Breast epithelium (tissue), 4 donors: ENCODE data around the gene CCR3. TPM values are rescaled to one million over a fixed set of nuclear protein-coding genes. Genes with fewer than 3 reads are reported as not detected.

Experiments
- DNase-seq, 2 donors: peaks; one replicate each; pipeline ENCODE4 v3.0.0-alpha.2; 2019; ENCODE audit warnings: low spot score in 2 of 2
- H3K27ac ChIP-seq, 2 donors: fragments of 200-600 bp; sonication (generic) in 1 of 2; one replicate each; pipeline ENCODE4 v1.5.1; 2016 to 2019; ENCODE audit warnings: mild to moderate bottlenecking in 1 of 2
- H3K27me3 ChIP-seq, 2 donors: fragments of 200-600 bp; sonication (generic) in 1 of 2; one replicate each; pipeline versions ENCODE4 v1.5.1 to v1.6.0; 2017 to 2019; ENCODE audit warnings: control low read depth in 1 of 2, mild to moderate bottlenecking in 1 of 2
- H3K36me3 ChIP-seq: fragments of 200-600 bp; one replicate; pipeline ENCODE4 v1.5.1; 2019
- H3K4me1 ChIP-seq, 2 donors: fragments of 200-600 bp; sonication (generic); one replicate each; pipeline ENCODE4 v1.5.1; 2016 to 2019; ENCODE audit warnings: control low read depth in 1 of 2
- H3K4me3 ChIP-seq, 3 donors: fragments of 200-600 bp; sonication (generic); 1 replicate in 2 of 3; 2 replicates in 1 of 3; pipeline ENCODE4 v1.5.1; 2016 to 2019; ENCODE audit warnings: mild to moderate bottlenecking in 3 of 3, moderate library complexity in 2 of 3
- H3K9me3 ChIP-seq, 2 donors: fragments of 200-600 bp; sonication (generic) in 1 of 2; one replicate each; pipeline ENCODE4 v1.5.1; 2016 to 2019; ENCODE audit warnings: control low read depth in 1 of 2
- POLR2A ChIP-seq: fragments of 450-650 bp; IDR thresholded peaks from one replicate; pipeline ENCODE4 v1.6.1; 2016; ENCODE audit warnings: antibody characterized with exemption, mild to moderate bottlenecking, moderate library complexity
- POLR2AphosphoS5 ChIP-seq, 3 donors: sonication (generic); formaldehyde crosslinking; IDR thresholded peaks; one replicate each; pipeline ENCODE4 v1.6.1; 2017; ENCODE audit warnings: antibody characterized with exemption in 3 of 3
- intact Hi-C: fragments of 100-400 bp; cut with DNase I; formaldehyde crosslinking; loops from one replicate; pipeline ENCODE4 v1.15.1; 2023; ENCODE audit warnings: low total_unique reads
- total RNA-seq, 3 donors: library from RNA; depleted of rRNA; stranded (reverse); fragments of >200 nt; gene quantifications; one replicate each; pipeline ENCODE4 v1.1.0, GENCODE V29; 2016
- TF ChIP-seq, protein P1 (sequence below), 3 donors: fragments of 450-650 bp; IDR thresholded peaks; one replicate each; pipeline ENCODE4 v1.5.1; 2016 to 2017; ENCODE audit warnings: antibody characterized with exemption in 3 of 3, mild to moderate bottlenecking in 3 of 3, moderate library complexity in 3 of 3

CCR3 gene
- total RNA-seq, 3 donors from 2014 or later: not detected

GRCh38 chr3:46284981-46285683, 42.9 kb downstream of the CCR3 start:
- TF ChIP-seq POLR2A (no peak), POLR2AphosphoS5 (IDR thresholded peaks at IDR 0.05) (no peak)
- TF ChIP-seq, protein P1, sequence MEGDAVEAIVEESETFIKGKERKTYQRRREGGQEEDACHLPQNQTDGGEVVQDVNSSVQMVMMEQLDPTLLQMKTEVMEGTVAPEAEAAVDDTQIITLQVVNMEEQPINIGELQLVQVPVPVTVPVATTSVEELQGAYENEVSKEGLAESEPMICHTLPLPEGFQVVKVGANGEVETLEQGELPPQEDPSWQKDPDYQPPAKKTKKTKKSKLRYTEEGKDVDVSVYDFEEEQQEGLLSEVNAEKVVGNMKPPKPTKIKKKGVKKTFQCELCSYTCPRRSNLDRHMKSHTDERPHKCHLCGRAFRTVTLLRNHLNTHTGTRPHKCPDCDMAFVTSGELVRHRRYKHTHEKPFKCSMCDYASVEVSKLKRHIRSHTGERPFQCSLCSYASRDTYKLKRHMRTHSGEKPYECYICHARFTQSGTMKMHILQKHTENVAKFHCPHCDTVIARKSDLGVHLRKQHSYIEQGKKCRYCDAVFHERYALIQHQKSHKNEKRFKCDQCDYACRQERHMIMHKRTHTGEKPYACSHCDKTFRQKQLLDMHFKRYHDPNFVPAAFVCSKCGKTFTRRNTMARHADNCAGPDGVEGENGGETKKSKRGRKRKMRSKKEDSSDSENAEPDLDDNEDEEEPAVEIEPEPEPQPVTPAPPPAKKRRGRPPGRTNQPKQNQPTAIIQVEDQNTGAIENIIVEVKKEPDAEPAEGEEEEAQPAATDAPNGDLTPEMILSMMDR (IDR thresholded peaks at IDR 0.05): no peak
- DNase-seq: no peak
- H3K27me3 ChIP-seq: no peaks in the 10 kb centered on the region
- H3K4me1 ChIP-seq: no peaks in the 10 kb centered on the region
- H3K4me3 ChIP-seq: no peak overlapping the region
- intact Hi-C loops: no loop called here
- no peak overlapping the region for H3K27ac ChIP-seq
- no peaks in the 10 kb centered on the region for H3K36me3 ChIP-seq
- no peaks in the 10 kb centered on the region for H3K9me3 ChIP-seq

DNA sequence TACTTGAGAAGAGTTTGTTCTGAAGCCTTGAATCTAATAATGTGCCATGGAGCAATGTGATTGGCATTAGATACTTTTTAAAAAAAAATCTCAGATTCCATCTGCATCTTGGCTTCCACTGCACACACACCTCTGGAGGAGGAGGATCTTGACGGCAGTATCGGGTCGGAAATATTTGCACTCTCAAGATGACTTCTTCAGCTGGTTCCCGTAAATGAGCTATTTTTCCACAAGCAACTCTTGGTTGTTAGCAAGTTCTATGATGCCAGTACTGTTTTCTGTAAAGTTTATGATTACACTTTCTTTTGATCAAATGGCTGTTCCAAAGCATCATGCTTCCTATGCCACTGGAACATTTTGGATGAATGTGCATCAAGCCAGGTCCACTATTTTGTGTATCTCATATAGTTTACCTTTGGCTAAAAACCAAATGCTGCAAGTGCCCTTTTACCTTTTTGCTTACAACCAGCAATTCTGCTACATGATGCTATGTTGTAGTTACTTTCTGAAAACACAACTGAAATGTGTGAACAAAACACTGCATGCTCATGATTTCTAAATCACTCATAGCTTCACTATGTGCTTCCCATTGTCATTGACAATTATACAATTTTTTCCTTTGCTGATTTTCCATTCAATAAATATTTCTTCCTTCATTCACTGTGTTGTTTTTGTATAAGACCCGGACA, 43.8 kb downstream of the CCR3 start:
- TF ChIP-seq POLR2AphosphoS5 (IDR thresholded peaks at IDR 0.05) (no peak), POLR2A (no peak)
- TF ChIP-seq, protein P1 (IDR thresholded peaks at IDR 0.05): no peak
- no peak overlapping the region for H3K4me3 ChIP-seq
- H3K9me3 ChIP-seq: no peaks in the 10 kb centered on the region
- H3K27ac ChIP-seq: no peak overlapping the region
- H3K4me1 ChIP-seq: no peaks in the 10 kb centered on the region
- no peak for DNase-seq
- intact Hi-C loops: no loop called here
- no peaks in the 10 kb centered on the region for H3K27me3 ChIP-seq
- H3K36me3 ChIP-seq: no peaks in the 10 kb centered on the region

DNA sequence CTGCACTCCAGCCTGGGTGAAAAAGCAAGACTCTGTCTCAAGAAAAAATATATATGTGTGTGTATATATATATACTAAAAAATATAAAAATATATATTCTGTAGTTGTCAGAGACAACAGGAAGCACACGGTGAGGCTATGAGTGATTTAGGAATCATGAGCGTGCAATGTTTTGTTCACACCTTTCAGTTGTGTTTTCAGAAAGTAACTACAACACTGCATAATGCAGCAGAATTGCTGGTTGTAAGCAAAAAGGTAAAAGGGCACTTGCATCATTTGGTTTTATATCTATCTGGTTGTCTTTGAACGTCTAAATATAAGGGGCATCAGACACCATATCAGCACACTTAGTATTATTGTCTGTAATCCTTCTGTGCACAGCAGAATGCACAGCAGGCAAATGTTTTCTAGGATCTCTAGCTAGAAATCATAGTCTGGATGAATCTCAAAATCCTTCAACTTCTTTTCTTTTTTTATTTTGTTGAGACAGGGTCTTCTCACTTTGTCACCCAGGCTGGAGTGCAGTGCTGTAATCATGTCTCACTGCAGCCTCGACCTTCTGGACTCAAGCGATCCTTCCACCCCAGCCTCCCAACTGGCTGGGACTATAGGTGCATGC, 44.8 kb downstream of the CCR3 start:
- TF ChIP-seq, protein P1 (IDR thresholded peaks at IDR 0.05): no peak
- TF ChIP-seq POLR2A: no peak
- no peak for TF ChIP-seq POLR2AphosphoS5 (IDR thresholded peaks at IDR 0.05)
- Histone ChIP-seq H3K9me3 (no peaks in the 10 kb centered on the region), H3K27me3 (no peaks in the 10 kb centered on the region), H3K4me3 (no peak overlapping the region), H3K4me1 (no peaks in the 10 kb centered on the region), H3K27ac (no peak overlapping the region), H3K36me3 (no peaks in the 10 kb centered on the region)
- no peak for DNase-seq
- intact Hi-C loops: no loop called here

DNA sequence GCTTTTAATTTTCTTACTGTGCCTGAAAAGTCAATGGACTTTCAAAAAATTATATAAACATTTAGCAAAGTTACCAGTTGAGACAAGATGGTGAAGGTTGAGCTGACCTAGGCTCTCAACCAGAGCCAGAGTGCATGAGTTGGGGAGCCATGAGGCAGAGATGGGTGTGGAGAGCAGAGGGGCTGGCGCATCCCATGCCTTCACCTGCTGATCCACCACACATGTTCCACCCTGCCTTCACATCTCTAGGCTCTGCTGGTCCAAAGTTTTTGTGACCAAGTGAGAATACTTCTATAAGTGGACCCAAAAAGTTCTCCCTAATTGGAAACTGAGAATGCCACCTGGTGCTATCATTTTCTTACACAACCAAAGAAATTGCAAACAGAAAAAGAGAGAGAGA, 47.3 kb downstream of the CCR3 start:
- Histone ChIP-seq H3K4me1 (no peaks in the 10 kb centered on the region), H3K4me3 (no peak overlapping the region), H3K36me3 (no peaks in the 10 kb centered on the region), H3K9me3 (no peaks in the 10 kb centered on the region), H3K27ac (no peak overlapping the region), H3K27me3 (no peaks in the 10 kb centered on the region)
- intact Hi-C loops: no loop called here
- no peak for DNase-seq
- TF ChIP-seq POLR2A: no peak
- TF ChIP-seq POLR2AphosphoS5 (IDR thresholded peaks at IDR 0.05): no peak
- TF ChIP-seq, protein P1 (IDR thresholded peaks at IDR 0.05): no peak

DNA sequence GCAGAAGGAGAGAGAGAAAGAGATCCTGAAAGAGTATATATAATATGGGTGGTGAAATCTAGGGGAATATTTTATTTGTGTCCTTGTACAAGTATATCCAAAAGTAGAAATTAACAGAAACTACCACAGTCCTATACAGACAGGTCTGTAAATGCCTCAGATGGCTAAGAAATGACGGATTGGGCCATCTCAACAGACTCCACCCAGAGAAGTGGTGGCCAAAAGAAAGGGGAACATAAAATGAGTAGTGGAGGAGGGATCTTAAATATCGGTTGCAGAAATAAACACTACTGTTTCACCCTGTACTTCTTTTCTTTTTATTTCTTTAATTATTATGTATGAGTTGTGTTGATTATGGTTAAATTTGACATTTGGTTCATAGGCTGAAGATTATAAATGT, 47.7 kb downstream of the CCR3 start:
- no peaks in the 10 kb centered on the region for H3K9me3 ChIP-seq
- no peaks in the 10 kb centered on the region for H3K36me3 ChIP-seq
- no peaks in the 10 kb centered on the region for H3K27me3 ChIP-seq
- no peak overlapping the region for H3K27ac ChIP-seq
- no peaks in the 10 kb centered on the region for H3K4me1 ChIP-seq
- H3K4me3 ChIP-seq: no peak overlapping the region
- intact Hi-C loops: no loop called here
- no peak for TF ChIP-seq POLR2A
- no peak for TF ChIP-seq POLR2AphosphoS5 (IDR thresholded peaks at IDR 0.05)
- TF ChIP-seq, protein P1 (IDR thresholded peaks at IDR 0.05): no peak
- DNase-seq: no peak
